Fibroblast of pulmonary artery (primary cell): ENCODE measurements around the gene HEBP1.

Source experiments
- DNase-seq: peaks from one replicate; pipeline ENCODE4 v3.0.0-alpha.2; 2010; ENCODE audit warnings: low read depth
- H3K4me3 ChIP-seq: replicated peaks from 2 replicates; pipeline ENCODE4 v1.5.1; 2011; ENCODE audit warnings: low read depth, mild to moderate bottlenecking, control low read depth, low read length, moderate library complexity
- TF ChIP-seq, protein P1 (sequence below): IDR thresholded peaks from 2 replicates; pipeline ENCODE4 v1.5.1; 2011; ENCODE audit warnings: mild to moderate bottlenecking, control low read depth, low read length, inconsistent platforms; ENCODE audit errors: missing control alignments

HEBP1 gene

GRCh38 chr12:12975322-12976077 is 24.6 kb downstream of the HEBP1 start:
- TF ChIP-seq, protein P1, sequence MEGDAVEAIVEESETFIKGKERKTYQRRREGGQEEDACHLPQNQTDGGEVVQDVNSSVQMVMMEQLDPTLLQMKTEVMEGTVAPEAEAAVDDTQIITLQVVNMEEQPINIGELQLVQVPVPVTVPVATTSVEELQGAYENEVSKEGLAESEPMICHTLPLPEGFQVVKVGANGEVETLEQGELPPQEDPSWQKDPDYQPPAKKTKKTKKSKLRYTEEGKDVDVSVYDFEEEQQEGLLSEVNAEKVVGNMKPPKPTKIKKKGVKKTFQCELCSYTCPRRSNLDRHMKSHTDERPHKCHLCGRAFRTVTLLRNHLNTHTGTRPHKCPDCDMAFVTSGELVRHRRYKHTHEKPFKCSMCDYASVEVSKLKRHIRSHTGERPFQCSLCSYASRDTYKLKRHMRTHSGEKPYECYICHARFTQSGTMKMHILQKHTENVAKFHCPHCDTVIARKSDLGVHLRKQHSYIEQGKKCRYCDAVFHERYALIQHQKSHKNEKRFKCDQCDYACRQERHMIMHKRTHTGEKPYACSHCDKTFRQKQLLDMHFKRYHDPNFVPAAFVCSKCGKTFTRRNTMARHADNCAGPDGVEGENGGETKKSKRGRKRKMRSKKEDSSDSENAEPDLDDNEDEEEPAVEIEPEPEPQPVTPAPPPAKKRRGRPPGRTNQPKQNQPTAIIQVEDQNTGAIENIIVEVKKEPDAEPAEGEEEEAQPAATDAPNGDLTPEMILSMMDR = peak; percentile 58
- DNase-seq = peak; percentile 59
- H3K4me3 ChIP-seq = no peak overlapping the region

- H3K4me3 ChIP-seq = no peak overlapping the region
- no peak for DNase-seq
- TF ChIP-seq, protein P1 = no peak
Measured at GRCh38 chr12:12974211-12974610, 25.9 kb downstream of the HEBP1 start.

DNA sequence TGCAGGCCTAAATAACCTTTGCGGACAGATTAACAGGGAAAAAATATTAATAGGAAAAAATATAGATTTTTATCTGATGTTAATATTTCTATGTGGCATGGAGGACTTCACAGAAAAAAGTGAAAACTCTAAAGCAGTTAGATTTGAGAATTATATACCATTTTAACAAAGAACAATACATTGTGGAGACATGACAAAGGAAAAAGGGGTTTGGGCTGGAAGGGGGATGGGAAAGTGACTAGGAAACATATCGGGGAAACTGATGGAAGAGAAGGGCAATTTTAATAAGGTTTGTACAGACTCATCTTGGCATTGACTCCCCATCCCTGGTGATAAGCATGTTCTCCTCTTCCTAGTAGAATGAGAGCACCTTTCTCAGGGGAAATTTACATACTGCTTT is 27.0 kb downstream of the HEBP1 start:
- no peak overlapping the region for H3K4me3 ChIP-seq
- no peak for DNase-seq
- TF ChIP-seq, protein P1 = no peak

DNA sequence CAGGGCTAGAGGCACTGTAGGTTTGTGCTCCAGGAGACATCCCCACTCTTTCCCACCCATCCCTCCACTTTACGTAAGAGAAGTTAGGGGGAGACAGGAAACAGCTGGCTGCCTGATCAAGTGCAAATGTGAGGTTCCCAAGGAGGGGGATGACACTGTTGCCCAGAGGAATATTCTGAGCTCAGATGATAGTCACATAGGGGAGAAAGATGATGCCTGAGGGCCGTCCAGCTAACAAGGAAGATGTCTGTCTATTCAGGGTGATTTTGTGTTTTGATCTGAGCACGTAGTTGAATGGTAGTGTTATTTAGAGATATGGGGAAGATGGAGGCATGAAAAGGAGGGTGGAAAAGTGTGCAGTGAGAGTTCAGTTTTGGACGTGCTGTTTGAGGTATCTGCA is 34.2 kb downstream of the HEBP1 start:
- no peak overlapping the region for H3K4me3 ChIP-seq
- DNase-seq = no peak
- TF ChIP-seq, protein P1 = no peak

DNA sequence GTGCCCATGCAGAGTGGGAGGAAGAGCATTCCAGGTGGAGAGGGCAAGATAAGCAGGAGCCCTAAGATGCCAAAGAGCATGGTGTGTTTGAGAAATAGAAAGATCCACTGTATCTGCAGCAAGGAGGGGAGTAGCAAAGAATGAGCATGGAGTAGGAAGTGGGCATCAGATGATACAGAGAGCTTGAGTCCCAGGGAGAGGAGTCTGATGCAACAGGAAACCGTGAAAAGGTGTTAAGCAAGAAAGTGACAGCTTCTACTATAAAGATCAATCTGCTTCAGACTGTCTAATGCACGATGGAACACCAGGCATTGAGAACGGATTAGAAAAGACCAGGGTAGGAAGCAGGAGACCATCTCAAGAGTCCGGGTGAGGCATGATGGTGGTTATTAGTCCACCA is 35.8 kb downstream of the HEBP1 start:
- H3K4me3 ChIP-seq = no peak overlapping the region
- TF ChIP-seq, protein P1 = no peak
- no peak for DNase-seq

DNA sequence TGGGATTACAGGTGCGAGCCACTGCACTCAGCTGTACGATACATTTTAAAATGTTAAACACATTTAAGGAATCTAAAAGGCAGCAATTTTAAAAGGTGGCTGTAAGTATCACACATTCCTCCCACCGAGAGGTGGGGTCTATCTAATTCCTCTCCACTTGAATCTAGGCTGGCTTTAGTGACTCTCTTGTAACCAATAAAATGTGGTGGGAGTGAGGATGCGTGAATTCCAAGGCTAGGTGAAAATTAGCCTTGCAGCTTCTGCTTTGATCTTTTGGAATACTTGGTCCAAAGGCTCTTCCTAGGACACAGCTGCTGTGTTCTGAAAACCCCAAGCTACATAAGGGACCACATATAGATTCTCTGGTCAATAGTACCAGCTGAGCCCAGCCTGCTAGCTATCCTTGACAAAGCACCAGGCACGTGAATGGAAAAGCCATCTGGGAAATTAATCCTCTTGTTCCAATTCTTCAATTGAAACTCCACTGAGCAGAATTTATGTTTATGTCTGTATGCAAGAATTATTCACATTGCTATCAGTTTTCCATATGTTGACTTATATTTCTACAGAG is 39.3 kb downstream of the HEBP1 start:
- H3K4me3 ChIP-seq = no peak overlapping the region
- no peak for DNase-seq
- TF ChIP-seq, protein P1 = no peak

- DNase-seq = no peak
- TF ChIP-seq, protein P1 = no peak
- no peak overlapping the region for H3K4me3 ChIP-seq
Measured at GRCh38 chr12:12958886-12959285, 41.2 kb downstream of the HEBP1 start.
